T follicular helper cell (primary cell): ENCODE measurements around the gene ZKSCAN8.
A peak's percentile ranks its signal among the peaks of the same experiment; 100 is the strongest.

ENCODE experiments used
- DNase-seq: peaks from one replicate; pipeline ENCODE4 v3.0.0-alpha.2; 2020; ENCODE audit warnings: low read depth

Gene ZKSCAN8

DNA sequence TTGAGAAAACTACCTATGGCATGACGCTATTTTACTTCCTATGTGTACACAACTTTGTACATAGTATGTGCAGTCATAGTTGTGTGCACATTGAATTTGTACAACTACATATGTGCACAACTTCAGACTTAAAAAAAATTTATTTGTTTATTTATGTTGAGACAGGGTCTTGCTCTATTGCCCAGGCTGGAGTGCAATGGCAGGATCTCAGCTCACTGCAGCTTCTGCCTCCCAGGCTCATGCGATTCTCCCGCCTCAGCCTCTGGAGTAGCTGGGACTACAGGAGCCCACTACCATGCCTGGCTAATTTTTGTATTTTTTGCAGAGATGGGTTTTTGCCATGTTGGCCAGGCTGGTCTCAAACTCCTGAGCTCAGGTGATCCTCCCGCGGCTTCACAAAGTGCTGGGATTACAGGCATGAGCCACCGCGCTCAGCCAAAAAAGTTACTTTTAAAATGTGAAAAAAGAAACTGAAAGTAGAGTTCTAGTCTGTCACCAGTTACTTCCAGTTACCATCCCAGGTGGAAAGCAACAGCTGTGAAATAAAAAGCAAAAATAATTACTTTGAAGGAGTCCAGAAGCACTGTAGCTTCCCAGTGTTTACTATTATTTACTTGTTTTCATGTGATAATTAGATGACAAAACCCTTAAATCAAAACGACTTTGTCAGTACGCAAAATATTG lies 1.7 kb upstream of the ZKSCAN8 start:
- DNase-seq = no peak

DNA sequence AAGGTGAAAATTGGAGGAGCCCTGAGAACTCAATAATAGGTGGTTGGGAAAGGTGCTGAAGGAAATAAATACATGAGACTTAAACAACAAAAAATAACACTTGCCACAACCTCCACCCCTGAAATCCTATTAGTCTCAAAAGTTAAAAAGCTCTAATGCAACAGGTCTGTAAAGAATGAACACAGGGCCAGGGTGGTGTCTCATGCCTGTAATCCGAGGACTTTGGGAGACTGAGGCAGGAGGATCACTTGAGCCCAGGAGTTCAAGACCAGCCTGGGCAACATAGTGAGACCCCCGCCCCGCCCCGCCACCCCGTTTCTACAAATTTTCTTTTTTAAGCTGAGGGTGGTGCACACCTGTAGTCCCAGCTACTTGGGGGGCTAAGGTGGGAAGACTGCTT lies 1.1 kb upstream of the ZKSCAN8 start:
- no peak for DNase-seq

DNA sequence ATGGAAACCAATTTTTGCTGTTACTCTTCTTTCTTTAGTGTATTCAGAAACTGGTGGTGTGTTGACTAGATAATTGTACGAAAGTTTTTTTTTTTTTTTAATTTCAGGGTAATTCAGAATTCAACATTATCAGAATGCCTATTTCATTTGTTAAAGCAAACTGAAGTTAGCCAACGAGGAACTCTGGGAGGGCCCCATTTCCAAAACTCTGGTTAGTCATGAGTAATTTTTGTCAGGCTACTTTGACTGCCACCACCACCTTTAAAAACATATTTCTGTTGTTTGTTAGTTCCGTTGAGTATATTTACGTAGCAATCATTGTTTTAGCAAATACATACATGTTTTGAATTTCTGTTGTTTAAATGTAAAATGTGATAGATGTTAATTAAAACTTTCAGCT lies 763 bp downstream of the ZKSCAN8 start:
- no peak for DNase-seq

DNA sequence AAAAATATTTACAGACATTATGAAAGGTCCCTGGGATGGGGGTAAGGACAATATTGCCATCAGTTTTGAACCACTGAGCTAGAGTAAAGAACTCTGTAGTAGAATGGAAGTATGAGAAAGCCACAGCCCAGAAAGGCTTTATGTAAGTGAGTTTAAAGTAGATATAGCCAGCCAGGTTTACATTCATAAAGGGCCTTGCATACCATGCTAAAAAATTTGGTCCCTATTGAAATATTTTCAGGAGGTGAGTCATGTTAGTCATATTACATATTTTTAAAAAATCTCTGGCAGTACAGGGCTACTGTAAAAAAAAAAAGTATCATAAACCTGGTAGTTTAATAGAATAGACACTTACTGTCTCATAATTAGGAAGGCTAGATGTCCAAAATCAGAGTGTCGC lies 3.5 kb downstream of the ZKSCAN8 start:
- DNase-seq = no peak

DNA sequence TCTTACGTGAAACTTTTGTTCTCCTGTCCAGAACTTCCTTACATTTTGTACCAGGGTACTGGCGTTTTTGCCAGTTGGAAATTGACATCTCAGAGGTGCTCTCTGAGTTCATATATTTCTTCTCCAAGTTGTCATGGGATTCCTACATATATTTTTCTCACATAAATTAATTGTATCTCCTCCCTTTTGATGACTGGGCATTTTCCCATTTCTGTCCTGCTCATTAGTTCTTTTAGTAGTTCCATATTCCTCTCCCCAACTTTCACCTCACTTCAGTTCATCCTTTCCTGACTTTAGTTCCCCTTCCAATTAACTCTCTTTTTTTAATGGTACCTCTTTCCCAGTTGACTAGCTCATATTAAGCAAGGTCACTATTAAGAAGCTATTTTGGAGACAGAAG lies 10.8 kb downstream of the ZKSCAN8 start:
- DNase-seq = no peak

DNA sequence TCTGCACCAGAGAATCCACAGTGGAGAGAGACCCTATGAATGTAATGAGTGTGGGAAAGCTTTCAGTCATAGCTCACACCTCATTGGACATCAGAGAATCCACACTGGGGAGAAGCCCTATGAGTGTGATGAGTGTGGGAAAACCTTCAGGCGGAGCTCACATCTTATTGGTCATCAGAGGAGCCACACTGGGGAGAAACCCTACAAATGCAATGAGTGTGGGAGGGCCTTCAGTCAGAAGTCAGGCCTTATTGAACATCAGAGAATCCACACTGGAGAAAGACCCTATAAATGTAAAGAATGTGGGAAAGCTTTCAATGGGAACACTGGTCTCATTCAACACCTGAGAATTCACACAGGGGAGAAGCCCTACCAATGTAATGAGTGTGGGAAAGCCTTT lies 11.9 kb downstream of the ZKSCAN8 start:
- DNase-seq = no peak

DNA sequence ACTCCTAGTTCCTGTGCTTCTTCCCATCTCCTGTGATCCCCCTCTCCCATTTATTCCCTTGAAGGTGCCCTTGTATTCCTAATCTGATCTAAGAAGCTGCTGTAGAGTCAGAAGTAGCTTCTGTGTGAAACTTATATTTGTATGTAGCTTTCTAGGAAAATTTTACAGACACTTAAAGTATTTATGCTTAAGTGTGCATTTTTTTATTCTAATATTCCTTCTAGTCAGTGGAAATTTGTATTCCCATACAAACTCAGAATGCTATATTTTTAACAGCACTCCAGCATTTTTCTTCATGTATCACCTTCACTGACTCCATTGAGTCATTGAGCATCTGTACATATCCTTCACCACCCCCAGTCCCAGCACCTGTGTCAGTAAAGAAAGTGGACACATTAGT lies 12.7 kb downstream of the ZKSCAN8 start:
- no peak for DNase-seq

DNA sequence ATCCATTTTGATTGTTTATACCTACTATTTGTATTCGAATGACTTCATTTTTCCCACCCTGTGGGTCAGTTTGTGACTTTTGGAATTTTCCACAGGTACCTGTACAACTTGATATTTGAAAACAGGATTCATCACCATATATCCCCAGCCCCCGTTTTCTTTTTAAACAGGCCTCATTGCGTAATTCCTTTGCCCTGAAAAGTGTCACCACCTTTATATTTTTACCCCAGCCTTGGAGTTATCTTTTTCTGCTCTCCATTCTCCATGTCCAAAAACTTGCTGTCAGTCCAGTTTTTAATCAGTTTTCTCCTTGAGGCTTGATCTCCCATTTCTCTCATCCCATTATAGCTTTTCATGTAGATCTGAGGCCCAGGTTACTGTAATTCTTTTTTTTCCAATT lies 16.6 kb downstream of the ZKSCAN8 start:
- no peak for DNase-seq

DNA sequence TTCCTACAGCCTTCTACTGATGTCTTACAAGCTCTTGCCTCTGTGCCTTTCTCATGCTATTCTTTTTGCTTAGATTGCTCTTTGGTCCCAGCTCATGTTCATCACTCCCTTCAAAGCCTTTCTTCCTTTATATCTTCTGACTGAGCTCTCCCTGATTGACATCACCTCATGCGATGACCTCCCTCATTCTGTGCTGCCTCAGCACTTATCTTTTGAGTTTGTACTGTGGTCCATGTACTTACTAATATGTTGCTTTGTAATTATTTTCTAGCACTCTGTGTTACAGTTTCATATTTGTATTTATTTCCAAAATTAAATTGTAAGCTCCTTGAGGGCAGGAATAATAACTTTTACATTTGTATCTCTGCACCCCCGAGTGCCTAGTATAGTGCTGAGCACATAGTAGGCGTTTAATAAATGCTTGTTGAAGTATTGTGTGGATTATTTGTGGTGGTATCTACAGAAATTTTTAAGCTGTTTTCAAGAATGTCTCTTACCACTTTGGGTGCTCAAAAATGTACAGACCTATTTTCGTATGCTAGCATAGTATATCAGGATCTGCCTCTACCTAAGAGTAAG lies 17.4 kb downstream of the ZKSCAN8 start:
- DNase-seq = no peak

DNA sequence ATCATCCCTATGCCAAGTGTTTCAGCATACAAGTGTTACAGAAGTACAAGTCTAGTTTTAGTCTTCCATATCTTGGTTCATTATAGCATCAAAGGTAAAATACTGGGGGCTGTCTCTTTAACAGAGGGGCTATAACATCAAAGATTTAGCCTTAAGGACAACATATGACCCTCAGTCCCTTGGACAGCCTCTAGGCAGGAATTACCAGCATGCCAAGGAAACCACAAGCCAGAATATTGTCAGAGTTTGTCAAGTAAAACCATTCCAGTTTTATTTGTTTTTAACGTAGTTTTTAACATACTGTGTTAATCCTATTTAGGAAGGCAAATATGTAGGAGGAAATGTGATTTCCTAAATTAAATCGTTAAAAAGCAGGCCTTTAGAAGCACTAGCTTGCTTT lies 18.6 kb downstream of the ZKSCAN8 start:
- DNase-seq = no peak

DNA sequence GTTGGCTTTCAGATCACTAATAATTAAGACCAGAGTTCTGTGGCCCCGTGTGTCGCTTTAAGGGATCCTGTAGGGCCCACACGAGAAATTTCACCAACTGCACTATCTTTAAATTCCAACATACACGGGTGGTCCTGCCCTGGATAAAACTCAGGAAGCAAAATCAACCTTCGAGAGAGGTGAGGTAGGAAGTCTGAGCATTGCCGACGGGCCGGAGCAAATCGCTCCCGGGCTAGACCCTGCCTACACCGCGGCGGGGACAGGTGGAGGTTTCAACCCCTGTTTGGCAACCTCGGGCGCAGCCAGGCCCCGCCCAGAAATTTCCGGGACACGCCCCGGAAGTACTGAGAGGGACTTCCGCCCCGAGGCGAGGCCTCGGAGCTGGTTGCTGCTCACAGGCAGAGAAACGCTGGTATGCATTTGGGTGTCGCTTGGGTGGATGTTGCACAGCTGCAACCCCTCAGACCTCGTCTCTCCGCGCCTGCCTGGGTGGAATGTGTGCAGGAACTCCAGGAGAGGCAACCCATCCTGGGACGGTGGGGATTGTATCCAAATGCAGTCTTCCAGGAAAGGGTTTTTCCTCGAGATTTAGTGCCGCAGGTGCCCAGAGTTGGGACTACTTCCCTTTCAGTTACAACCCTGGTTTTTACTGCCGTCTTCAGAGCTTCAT lies 19.9 kb downstream of the ZKSCAN8 start:
- peak; percentile 73 for DNase-seq

DNA sequence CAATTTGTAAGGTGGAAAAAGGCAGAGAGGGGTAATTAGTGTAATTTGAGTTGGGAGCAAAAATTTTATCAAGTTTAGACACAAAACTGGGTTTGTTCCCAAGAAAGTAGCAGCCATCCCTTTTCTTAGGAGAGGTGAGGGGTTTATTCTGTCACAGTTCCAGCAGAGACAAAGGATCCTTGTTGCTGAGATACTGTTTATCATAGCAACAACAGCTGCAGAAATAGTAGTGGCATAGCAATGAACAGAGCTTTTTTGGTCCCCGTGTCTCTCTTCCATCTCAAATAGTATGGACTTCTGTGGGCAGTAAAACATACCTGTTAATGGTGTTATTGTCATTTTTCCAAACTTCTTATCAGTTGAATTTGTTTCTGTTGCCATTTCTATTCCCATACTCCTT lies 23.9 kb downstream of the ZKSCAN8 start:
- no peak for DNase-seq

DNA sequence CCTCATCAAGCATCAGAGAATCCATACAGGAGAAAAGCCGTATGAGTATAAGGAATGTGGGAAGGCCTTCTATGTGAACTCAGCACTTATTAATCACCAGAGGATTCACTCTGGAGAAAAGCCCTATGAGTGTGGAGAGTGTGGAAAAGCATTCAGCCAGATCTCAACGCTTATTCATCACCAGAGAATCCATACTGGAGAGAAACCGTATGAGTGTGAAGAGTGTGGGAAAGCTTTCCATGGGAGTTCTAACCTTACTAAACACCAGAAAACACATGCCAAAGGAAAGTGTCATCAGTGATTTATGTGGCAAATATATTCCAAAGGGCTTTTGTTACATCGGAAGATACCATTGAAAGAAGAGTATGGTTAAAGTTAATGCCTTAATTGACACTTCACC lies 25.4 kb downstream of the ZKSCAN8 start:
- DNase-seq = no peak

DNA sequence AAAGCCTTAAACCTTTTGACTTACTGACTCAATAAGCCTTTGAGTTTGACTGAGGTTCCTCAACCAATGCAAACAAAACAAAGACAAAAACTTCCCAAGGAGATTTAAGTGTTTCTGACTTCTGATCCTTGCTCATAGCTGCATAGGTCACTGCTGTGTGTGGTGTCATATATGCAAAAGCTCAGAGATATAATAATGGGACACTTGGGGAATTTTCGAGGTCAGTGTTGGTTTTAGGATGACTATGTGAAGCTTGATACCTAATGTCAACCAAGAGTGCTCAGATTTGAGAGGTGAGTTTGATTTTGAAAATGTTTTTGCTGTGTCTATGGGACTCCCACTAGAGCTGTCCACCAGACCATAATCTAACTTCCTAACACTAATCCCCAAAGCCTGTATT lies 26.2 kb downstream of the ZKSCAN8 start:
- DNase-seq = no peak

DNA sequence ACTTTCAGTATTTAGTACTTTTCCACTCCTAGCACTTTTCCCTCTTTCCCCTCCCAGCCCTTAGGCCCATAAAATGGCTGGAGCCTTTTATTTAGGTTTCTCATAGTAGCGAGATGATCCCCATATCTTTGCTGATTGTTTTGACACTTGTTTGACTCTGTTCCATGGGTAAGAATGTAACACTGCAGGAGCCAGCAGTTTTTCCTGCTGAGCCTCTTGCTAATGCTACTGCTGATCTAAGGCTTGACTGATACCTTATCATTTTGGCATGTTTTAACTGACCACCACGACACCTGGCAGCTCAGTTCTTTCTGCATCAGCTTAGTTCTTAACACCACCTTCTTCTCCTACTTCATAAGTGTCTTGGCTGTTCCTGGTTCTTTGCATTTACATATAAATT lies 29.6 kb downstream of the ZKSCAN8 start:
- no peak for DNase-seq

DNA sequence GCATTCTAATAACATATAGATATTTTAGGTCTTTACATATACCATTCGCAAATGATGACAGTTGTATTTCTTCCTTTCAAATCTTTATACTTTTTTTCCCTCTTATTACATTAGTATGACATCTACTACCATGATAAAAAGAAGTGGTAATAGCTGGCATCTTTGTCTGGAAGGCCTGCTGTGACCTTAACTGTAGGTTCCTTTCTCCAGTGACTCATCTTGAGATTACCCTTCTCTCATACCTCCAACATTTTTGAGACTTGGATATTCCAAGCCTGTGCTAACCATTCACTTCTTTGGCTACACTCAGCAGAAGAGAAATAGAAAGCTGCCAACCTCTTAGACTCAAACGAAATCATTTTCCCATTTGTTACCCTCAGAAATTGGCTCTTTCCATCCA lies 30.3 kb downstream of the ZKSCAN8 start:
- no peak for DNase-seq

DNA sequence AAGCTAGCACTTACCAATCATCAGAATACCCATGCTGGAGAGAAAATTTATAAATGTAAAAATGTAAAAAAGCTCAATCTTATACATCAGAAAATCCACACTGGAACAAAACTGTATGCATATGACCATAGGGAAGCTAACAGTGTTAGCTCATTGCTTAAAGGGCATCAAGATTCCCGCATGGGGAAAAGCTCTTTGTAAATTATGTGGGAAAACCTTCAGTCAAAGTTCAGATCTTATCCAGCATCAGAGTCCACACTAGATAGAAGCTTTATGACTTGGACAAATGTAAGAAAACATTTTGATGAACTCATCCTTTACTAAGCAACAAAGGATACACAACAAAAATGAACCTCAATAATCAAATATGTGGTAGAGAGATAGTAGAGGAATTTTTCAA lies 34.7 kb downstream of the ZKSCAN8 start:
- DNase-seq = no peak

DNA sequence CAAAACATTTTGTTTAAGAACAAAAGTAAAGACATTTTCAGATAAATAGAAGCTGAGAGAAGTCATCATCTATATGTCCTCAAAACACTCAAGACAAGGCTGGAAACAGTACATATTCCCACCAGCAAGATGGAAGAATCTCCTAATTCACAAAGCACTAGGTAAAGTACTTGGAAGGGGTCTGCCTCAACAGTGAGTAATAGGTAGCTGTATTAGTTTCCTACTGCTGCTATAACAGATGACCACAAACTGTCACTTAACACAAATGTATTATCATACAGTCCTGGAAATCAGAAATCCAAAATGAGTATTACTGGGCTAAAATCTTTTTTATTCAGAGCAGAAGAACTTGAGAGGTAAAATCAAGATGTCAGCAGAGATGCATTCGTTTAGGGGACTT lies 40.6 kb downstream of the ZKSCAN8 start:
- no peak for DNase-seq

DNA sequence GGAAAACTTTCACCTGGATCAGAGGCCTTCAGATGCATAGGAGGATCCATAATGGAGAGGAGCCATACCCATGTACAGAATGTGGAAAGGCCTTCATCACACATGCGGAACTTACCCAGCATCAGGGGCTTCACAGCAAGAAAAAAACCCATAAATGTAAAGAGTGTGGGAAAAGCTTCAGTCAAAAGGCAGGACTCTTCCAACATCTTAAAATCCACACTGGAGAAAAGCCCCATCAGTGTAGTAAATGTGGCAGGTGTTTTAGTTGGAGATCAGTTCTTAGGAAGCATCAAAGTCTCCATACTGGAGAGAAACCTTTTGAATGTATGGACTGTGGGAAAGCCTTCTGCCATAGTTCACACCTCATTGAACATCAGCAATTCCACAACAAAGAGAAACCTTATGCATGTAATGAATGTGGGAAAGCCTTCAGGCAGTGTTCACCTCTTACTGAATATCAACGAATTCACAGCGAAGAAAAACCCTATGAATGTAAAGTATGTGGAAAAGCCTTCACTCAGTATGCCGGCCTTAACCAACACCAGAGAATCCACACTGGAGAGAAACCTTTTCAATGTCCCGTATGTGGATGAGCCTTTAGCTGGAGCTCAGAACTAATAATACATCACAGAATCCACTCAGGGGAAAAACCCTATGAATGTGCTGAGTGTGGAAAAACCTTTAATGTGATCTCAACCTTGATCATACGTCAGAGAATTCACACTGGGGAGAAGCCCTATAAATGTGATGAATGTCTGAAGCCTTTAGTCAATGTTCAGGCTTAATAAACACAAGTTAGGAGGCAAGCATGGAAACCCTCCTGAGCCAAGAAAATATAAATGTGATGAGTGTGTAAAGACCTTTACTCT lies 46.7 kb downstream of the ZKSCAN8 start:
- DNase-seq = no peak

DNA sequence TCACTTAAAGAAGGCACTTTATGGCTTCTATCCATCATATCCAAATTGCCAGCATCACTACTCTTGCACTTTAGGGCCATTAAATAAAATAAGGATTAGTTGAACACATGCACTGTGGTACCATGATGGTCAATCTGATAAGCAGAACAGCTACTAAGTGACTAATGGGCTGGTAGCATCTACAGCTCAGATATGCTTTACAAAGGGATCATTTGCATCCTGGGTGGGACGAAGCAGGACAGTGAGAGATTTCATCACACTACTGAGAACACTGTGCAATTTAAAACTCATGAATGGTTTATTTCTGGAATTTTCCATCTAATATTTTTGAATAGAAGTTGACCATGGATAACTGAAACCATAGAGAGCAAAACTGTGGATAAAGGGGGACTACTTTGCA lies 58.3 kb downstream of the ZKSCAN8 start:
- no peak for DNase-seq

DNA sequence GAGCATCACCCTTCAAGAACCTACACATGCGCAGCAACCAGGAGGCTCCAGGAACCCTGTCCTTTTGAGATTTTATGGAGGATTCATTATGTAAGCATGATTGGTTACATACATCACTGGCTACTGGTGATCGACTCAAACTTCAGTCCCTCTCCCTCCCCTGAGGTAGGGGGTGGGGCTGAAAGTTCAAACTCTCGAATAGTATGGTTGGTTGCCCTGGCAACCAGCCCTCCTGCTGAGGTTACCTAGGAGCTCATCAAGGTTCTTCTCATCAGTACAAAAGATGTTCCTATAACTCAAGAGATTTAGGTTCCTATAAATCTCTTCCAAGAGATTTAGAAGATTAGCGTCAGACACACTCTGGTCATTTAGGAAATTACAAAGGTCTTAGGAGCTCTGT lies 61.5 kb downstream of the ZKSCAN8 start:
- DNase-seq = no peak

DNA sequence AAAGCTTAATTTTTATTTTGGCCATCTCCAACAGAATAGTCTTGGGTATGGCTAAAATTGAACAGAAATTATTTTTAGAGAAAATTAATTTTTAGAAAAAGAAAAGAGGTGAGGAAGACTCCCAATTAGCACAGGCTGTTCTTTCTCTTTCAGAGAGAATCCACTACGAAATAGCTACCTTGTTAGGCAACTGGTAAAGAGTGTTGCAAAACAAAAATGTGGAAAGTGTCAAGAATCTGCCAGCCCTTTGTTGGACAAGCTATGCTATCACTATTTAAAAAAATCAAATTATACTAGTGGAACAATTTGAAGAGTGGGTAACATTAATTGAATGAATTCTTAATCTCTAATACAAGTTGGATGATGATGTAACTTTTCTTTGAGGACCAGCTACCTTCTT lies 64.2 kb downstream of the ZKSCAN8 start:
- no peak for DNase-seq

DNA sequence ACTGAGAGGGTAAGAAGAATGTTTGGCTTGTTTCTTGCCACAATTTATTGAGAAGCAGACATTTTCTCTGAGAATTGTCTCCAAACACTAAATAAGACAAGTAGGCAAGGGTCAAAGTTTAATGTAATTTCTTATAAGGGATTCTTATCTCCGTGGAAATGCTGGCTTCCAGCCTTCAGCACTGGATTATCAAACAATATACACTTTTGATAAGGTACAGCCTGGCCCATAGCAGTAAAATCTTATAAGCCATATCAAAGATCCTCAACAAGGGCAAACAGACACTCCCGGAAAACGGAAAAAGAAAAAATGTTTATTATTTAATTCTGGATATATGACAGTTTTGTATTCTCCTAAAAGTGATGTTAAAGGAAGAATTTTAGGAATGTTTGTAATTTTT lies 64.8 kb downstream of the ZKSCAN8 start:
- DNase-seq = no peak
